Measurements from ENCODE around the gene GCHFR.

The GCHFR gene

DNA sequence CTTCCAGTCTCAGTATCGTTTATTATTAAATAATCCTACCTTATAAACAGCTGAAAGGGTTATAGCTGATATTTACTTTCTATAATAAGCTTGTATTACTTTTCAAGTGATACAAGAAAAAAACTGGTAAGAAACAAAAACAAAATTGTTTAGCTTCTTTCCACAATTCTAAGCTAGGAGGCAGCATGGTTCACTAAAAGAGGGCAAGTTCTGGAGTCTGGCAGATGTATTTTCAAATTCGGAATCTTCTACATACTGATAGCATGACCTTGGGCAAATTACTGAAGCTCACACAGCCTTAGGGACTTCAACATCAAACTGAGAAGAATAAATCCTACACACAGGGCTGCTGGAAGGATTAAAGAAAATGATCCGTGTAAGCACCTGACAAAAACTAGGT is 21.3 kb downstream of the GCHFR start:
- TF ChIP-seq, protein P1, sequence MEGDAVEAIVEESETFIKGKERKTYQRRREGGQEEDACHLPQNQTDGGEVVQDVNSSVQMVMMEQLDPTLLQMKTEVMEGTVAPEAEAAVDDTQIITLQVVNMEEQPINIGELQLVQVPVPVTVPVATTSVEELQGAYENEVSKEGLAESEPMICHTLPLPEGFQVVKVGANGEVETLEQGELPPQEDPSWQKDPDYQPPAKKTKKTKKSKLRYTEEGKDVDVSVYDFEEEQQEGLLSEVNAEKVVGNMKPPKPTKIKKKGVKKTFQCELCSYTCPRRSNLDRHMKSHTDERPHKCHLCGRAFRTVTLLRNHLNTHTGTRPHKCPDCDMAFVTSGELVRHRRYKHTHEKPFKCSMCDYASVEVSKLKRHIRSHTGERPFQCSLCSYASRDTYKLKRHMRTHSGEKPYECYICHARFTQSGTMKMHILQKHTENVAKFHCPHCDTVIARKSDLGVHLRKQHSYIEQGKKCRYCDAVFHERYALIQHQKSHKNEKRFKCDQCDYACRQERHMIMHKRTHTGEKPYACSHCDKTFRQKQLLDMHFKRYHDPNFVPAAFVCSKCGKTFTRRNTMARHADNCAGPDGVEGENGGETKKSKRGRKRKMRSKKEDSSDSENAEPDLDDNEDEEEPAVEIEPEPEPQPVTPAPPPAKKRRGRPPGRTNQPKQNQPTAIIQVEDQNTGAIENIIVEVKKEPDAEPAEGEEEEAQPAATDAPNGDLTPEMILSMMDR (IDR thresholded peaks at IDR 0.05; ENCODE audit: insufficient read depth, low read length, poor library complexity, severe bottlenecking) = no peak
- no peak overlapping the region for H3K4me3 ChIP-seq (replicated peaks; ENCODE audit: low read depth, low read length)
- no peak for DNase-seq (ENCODE audit: extremely low read depth, insufficient read length)

DNA sequence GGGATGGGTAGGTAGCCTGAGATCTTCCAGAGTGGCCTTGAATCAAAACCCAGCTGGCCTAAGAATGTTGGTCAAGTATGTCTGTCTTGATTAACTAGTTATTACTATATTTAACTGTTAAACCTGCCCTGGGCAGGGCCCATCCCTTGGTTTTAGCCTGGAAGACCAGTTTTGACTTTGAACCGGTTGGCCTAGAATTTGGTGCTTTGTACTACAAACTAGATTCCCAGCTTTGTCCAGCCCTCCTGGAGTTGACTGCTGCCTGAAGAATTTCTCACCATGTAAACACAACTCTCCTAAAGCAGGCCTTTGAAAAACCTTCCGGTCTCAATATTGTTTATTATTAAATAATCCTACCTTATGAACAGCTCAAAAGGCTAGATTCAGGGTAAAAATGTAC is 21.9 kb downstream of the GCHFR start:
- H3K4me3 ChIP-seq (replicated peaks; ENCODE audit: low read depth, low read length) = no peak overlapping the region
- no peaks in the 10 kb centered on the region for H3K27me3 ChIP-seq (replicated peaks; ENCODE audit: control insufficient read depth, insufficient read depth, low read length)
- peaks cover 1% of the 10 kb centered on the region; the same call in 1 of the 2 replicates for H3K36me3 ChIP-seq (ENCODE audit: control insufficient read depth, insufficient read depth, low read length)
- no peak for DNase-seq (ENCODE audit: extremely low read depth, insufficient read length)
- TF ChIP-seq, protein P1 (IDR thresholded peaks at IDR 0.05; ENCODE audit: insufficient read depth, low read length, poor library complexity, severe bottlenecking) = no peak

More for the DNA sequence above, 21.3 kb downstream of the GCHFR start:
- Histone ChIP-seq H3K27me3 (replicated peaks; ENCODE audit: control insufficient read depth, insufficient read depth, low read length) (no peaks in the 10 kb centered on the region), H3K36me3 (ENCODE audit: control insufficient read depth, insufficient read depth, low read length) (no peaks in the 10 kb centered on the region)

DNA sequence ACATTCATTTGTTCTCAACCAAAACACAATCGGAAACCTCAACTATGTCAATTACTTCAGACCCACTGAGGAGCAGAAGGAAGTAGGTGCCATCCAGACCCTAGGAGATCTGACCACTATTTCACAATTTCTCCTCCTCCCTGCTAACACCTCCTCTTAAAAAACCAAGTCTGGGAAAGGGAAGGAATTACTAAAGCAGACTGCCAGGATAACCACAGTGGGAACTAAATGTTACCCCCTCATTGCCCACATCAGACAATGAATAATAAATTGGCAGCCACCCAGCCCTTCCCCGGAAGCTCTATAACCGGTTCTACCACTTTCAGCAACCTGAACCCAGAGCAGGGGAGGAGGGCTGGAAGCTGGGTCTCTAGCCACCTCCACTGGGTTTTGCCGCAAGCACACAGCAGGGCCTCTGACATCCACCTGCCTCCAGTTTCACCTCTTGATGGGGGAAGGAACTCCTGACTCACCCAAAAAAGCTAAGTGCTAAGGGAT is 23.5 kb downstream of the GCHFR start:
- Histone ChIP-seq H3K4me3 (replicated peaks; ENCODE audit: low read depth, low read length) (no peak overlapping the region), H3K27me3 (replicated peaks; ENCODE audit: control insufficient read depth, insufficient read depth, low read length) (no peaks in the 10 kb centered on the region), H3K36me3 (ENCODE audit: control insufficient read depth, insufficient read depth, low read length) (peaks cover 1% of the 10 kb centered on the region; the same call in 1 of the 2 replicates)
- TF ChIP-seq, protein P1 (IDR thresholded peaks at IDR 0.05; ENCODE audit: insufficient read depth, low read length, poor library complexity, severe bottlenecking) = no peak
- DNase-seq (ENCODE audit: extremely low read depth, insufficient read length) = no peak

DNA sequence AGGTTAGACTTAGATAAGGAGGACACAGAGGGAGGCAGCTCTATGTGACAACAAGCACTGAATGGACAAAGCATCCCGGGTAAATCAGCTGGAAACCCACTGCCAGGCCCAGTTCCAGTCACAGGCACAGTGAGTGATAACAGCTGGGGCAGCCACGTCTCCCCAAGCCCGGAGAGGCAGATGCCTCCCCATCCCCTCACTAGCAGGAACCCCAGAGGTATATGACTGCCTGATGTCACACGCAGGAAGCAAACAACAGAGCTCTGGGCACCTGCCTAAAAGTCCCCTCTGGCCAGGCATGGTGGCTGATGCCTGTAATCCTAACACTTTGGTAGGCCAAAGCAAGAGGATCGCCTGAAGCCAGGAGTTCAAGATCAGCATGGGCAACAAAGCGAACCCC is 24.1 kb downstream of the GCHFR start:
- TF ChIP-seq, protein P1 (IDR thresholded peaks at IDR 0.05; ENCODE audit: insufficient read depth, low read length, poor library complexity, severe bottlenecking) = no peak
- Histone ChIP-seq H3K27me3 (replicated peaks; ENCODE audit: control insufficient read depth, insufficient read depth, low read length) (no peaks in the 10 kb centered on the region), H3K4me3 (replicated peaks; ENCODE audit: low read depth, low read length) (no peak overlapping the region), H3K36me3 (ENCODE audit: control insufficient read depth, insufficient read depth, low read length) (peaks cover 1% of the 10 kb centered on the region; the same call in 1 of the 2 replicates)
- DNase-seq (ENCODE audit: extremely low read depth, insufficient read length) = no peak

DNA sequence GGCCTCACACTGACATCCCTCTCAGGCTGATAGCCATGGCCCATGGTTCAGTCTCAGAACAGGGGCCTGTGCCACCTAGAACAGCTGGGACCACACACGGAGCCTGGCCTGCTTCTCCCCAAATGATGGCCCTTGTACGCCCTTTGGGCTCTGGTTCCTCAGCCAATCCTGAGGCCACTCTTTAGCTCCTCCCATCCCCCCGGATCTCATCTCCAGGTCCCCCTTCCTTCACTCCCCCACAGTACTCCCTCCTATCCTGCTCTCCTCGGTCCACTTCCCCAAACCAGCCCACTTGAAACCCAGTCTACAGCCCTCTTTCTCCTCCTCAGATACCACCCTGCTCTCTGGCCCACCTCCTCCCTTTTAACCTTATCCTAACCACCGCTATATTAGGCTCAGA is 25.3 kb downstream of the GCHFR start:
- no peak for DNase-seq (ENCODE audit: extremely low read depth, insufficient read length)
- TF ChIP-seq, protein P1 (IDR thresholded peaks at IDR 0.05; ENCODE audit: insufficient read depth, low read length, poor library complexity, severe bottlenecking) = no peak
- peaks cover 1% of the 10 kb centered on the region; the same call in 1 of the 2 replicates for H3K36me3 ChIP-seq (ENCODE audit: control insufficient read depth, insufficient read depth, low read length)
- H3K27me3 ChIP-seq (replicated peaks; ENCODE audit: control insufficient read depth, insufficient read depth, low read length) = no peaks in the 10 kb centered on the region
- H3K4me3 ChIP-seq (replicated peaks; ENCODE audit: low read depth, low read length) = no peak overlapping the region

DNA sequence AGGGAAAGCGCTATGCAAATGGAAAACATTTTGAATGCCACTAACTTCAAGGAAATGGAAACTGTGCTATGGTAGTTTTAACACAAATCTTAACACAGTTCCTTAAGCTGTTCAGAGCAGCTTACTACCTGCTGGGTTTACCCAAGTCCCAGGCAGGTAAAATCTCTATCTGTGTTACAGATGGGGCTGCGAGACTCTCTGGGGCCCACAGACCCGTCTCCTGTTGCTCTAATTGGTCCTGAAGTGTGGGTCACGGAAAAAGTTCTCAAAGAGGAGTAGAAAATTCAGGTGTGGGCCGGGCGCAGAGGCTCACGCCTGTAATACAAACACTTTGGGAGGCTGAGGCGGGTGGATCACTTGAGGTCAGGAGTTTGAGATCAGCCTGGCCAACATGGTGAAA is 26.1 kb downstream of the GCHFR start:
- H3K36me3 ChIP-seq (ENCODE audit: control insufficient read depth, insufficient read depth, low read length) = peaks cover 1% of the 10 kb centered on the region; the same call in 1 of the 2 replicates
- H3K4me3 ChIP-seq (replicated peaks; ENCODE audit: low read depth, low read length) = no peak overlapping the region
- no peaks in the 10 kb centered on the region for H3K27me3 ChIP-seq (replicated peaks; ENCODE audit: control insufficient read depth, insufficient read depth, low read length)
- TF ChIP-seq, protein P1 (IDR thresholded peaks at IDR 0.05; ENCODE audit: insufficient read depth, low read length, poor library complexity, severe bottlenecking) = no peak
- DNase-seq (ENCODE audit: extremely low read depth, insufficient read length) = no peak
